Ovary (tissue), 9 donors: Measurements from ENCODE around the gene SERF2. TPM values are rescaled to one million over a fixed set of nuclear protein-coding genes. Genes with fewer than 3 reads are reported as not detected.

Source experiments
- DNase-seq, 5 donors: peaks; one replicate each; pipeline ENCODE4 v3.0.0-alpha.2; 2019 to 2020
- H3K27ac ChIP-seq, 2 donors: fragments of 200-600 bp; one replicate each; pipeline versions ENCODE4 v1.5.1 to v1.8.0; 2019 to 2022
- H3K27me3 ChIP-seq: fragments of 200-600 bp; one replicate; pipeline ENCODE4 v1.8.0; 2022
- H3K36me3 ChIP-seq: fragments of 200-600 bp; sonication (generic); one replicate; pipeline ENCODE4 v1.5.1; 2019
- H3K4me1 ChIP-seq: one replicate; pipeline ENCODE4 v1.8.1; 2013; ENCODE audit warnings: mild to moderate bottlenecking, moderate library complexity; ENCODE audit not compliant: insufficient read depth
- H3K4me3 ChIP-seq: fragments of 200-600 bp; sonication (generic); one replicate; pipeline ENCODE4 v1.5.1; 2017
- H3K9me3 ChIP-seq, 2 donors: fragments of 200-600 bp in 1 of 2; sonication (generic) in 1 of 2; one replicate each; pipeline versions ENCODE4 v1.5.1 to v1.8.1; 2013 to 2019; ENCODE audit warnings: mild to moderate bottlenecking in 1 of 2, moderate library complexity in 1 of 2
- CTCF ChIP-seq, 3 donors: fragments of 450-650 bp in 2 of 3; fragments of 200-600 bp in 1 of 3; IDR thresholded peaks; one replicate each; pipeline versions ENCODE4 v1.5.1 to v1.8.0; 2016 to 2022; ENCODE audit warnings: antibody characterized with exemption in 3 of 3, mild to moderate bottlenecking in 1 of 3
- EP300 ChIP-seq: sonication (generic); formaldehyde crosslinking; IDR thresholded peaks from one replicate; pipeline ENCODE4 v1.6.1; 2017; ENCODE audit warnings: antibody characterized with exemption
- POLR2A ChIP-seq: fragments of 450-650 bp; IDR thresholded peaks from one replicate; pipeline ENCODE4 v1.6.1; 2017; ENCODE audit warnings: antibody characterized with exemption, mild to moderate bottlenecking, moderate library complexity
- WGBS, 3 donors: extraction: QIAGEN DNeasy Blood & Tissue Kit in 1 of 3; methylation state at CpG; one replicate each; pipeline versions ENCODE4 v1.1.5 to v1.1.7; 2013 to 2017; 5-methylcytosine and 5-hydroxymethylcytosine counted together
- intact Hi-C, 4 donors: fragments of 100-400 bp; cut with DNase I; formaldehyde crosslinking; loops; one replicate each; pipeline versions ENCODE4 v1.11.0 to v1.15.1; 2022 to 2023
- polyA plus RNA-seq, 2 donors: library from polyadenylated mRNA; stranded (reverse); fragments of 200-250 nt in 1 of 2; fragments of 350-450 nt in 1 of 2; fragmentation: Illumina TruSeq in 1 of 2; extraction: RNeasy Lipid Tissue Mini Kit (QIAGEN cat#74804) in 1 of 2; gene quantifications; one replicate each; pipeline ENCODE4 v1.2.3, GENCODE V29; 2013 to 2014
- total RNA-seq, 7 donors: library from RNA; depleted of rRNA in 2 of 7; stranded (reverse); fragments of >200 nt in 2 of 7; fragmentation: NEBNext Ultra II Directional in 3 of 7; extraction: Animal tissue kit (Norgen Biotek cat#: 25700) in 3 of 7; gene quantifications; one replicate each; pipeline versions ENCODE4 v1.1.0 to v1.2.4, GENCODE V29; 2016 to 2023
- donor health status: DM: no; HTN: no; CAD: no; lungs with moderate emphysema.
- donor health status: DM: no; HTN: no; CAD: no.
- donor health status: Bipolar disorder and iron deficiency.
- donor health status: DM: yes; HTN: yes; CAD: no.
- donor health status: DM: no; HTN: no; CAD: no.
- donor health status: DM: yes; HTN: yes; CAD: no.

SERF2 gene
- total and polyA plus RNA-seq, 9 donors = 254 to 981 (median 484) TPM

- H3K4me3 ChIP-seq = no peak overlapping the region
- no peak for TF ChIP-seq POLR2A
- TF ChIP-seq CTCF (IDR thresholded peaks at IDR 0.05) = no peak
- no peak for TF ChIP-seq EP300
- no peaks in the 10 kb centered on the region for H3K27me3 ChIP-seq
- WGBS, 3 donors = 73 to 86% (median 81%) methylated on average over 9 of the region's 9 CpGs
- no peaks in the 10 kb centered on the region for H3K36me3 ChIP-seq
- intact Hi-C loops = no loop called here
- no peak for DNase-seq
- H3K9me3 ChIP-seq = no peaks in the 10 kb centered on the region
- H3K4me1 ChIP-seq = peaks cover 10% of the 10 kb centered on the region
- no peak overlapping the region for H3K27ac ChIP-seq
Measured at GRCh38 chr15:43794269-43795037, 2.3 kb downstream of the SERF2 start.

- intact Hi-C loops = no loop called here
- H3K9me3 ChIP-seq = no peaks in the 10 kb centered on the region
- no peaks in the 10 kb centered on the region for H3K36me3 ChIP-seq
- H3K4me3 ChIP-seq = no peak overlapping the region
- no peaks in the 10 kb centered on the region for H3K27me3 ChIP-seq
- peaks cover 16% of the 10 kb centered on the region for H3K4me1 ChIP-seq
- no peak for DNase-seq
- no peak overlapping the region for H3K27ac ChIP-seq
- TF ChIP-seq CTCF (IDR thresholded peaks at IDR 0.05) = no peak
- no peak for TF ChIP-seq POLR2A
- TF ChIP-seq EP300 = no peak
- 89 to 92% (median 89%) methylated on average over 2 of the region's 2 CpGs for WGBS, 3 donors
Measured at GRCh38 chr15:43795197-43795596, 3.1 kb downstream of the SERF2 start.

GRCh38 chr15:43795997-43796396, 3.9 kb downstream of the SERF2 start:
- H3K36me3 ChIP-seq = no peaks in the 10 kb centered on the region
- no peak for DNase-seq
- H3K27me3 ChIP-seq = no peaks in the 10 kb centered on the region
- H3K4me1 ChIP-seq = peaks cover 16% of the 10 kb centered on the region
- no peak overlapping the region for H3K27ac ChIP-seq
- no peaks in the 10 kb centered on the region for H3K9me3 ChIP-seq
- no peak overlapping the region for H3K4me3 ChIP-seq
- intact Hi-C loops = no loop called here
- TF ChIP-seq CTCF (IDR thresholded peaks at IDR 0.05) (no peak), EP300 (no peak), POLR2A (no peak)

- no peaks in the 10 kb centered on the region for H3K27me3 ChIP-seq
- intact Hi-C loops = no loop called here
- no peak overlapping the region for H3K27ac ChIP-seq
- H3K4me1 ChIP-seq = peaks cover 16% of the 10 kb centered on the region
- TF ChIP-seq CTCF (IDR thresholded peaks at IDR 0.05) (no peak), EP300 (no peak), POLR2A (no peak)
- WGBS, 3 donors = 82 to 89% (median 87%) methylated on average over 3 of the region's 3 CpGs
- H3K36me3 ChIP-seq = no peaks in the 10 kb centered on the region
- no peak for DNase-seq
- no peaks in the 10 kb centered on the region for H3K9me3 ChIP-seq
- no peak overlapping the region for H3K4me3 ChIP-seq
Measured at GRCh38 chr15:43796566-43796965, 4.4 kb downstream of the SERF2 start.
